CD4-positive, alpha-beta memory T cell (primary cell): Measurements from ENCODE around the gene PHF20. TPM values are rescaled to one million over a fixed set of nuclear protein-coding genes. Genes with fewer than 3 reads are reported as not detected.

Experiments used
- CTCF ChIA-PET: fragments of 350-600 bp; sonication (Branson Sonifier 250); formaldehyde crosslinking; loops from one replicate; lab custom pipeline; 2021; ENCODE audit warnings: inconsistent platforms; ENCODE audit not compliant: partially characterized antibody; lab: Charles Lee
- POLR2A ChIA-PET: fragments of 350-600 bp; sonication (Branson Sonifier 250); formaldehyde crosslinking; loops from one replicate; lab custom pipeline; 2021; ENCODE audit not compliant: partially characterized antibody; lab: Charles Lee
- DNase-seq, 5 donors: peaks; one replicate each; pipeline versions ENCODE4 v3.0.0 to v3.0.0-alpha.2; 2020 to 2022; ENCODE audit warnings: mixed read lengths in 1 of 5
- H3K27ac ChIP-seq: one replicate; pipeline ENCODE4 v1.7.0; 2013; ENCODE audit warnings: low read depth, low read length
- H3K27me3 ChIP-seq: 2 replicates; pipeline ENCODE4 v1.7.0; 2013; ENCODE audit warnings: mild to moderate bottlenecking, low read length, moderate library complexity; ENCODE audit not compliant: insufficient read depth
- H3K36me3 ChIP-seq: 2 replicates; pipeline ENCODE4 v1.7.0; 2013; ENCODE audit warnings: mild to moderate bottlenecking, low read length, moderate library complexity; ENCODE audit not compliant: insufficient read depth
- H3K4me1 ChIP-seq: 2 replicates; pipeline ENCODE4 v1.7.0; 2013; ENCODE audit warnings: mild to moderate bottlenecking, low read length, moderate library complexity; ENCODE audit not compliant: insufficient read depth
- H3K4me3 ChIP-seq, 2 donors: one replicate each; pipeline ENCODE4 v1.7.0; 2013; ENCODE audit warnings: low read length in 2 of 2, mild to moderate bottlenecking in 1 of 2
- H3K9me3 ChIP-seq, 2 donors: one replicate each; pipeline ENCODE4 v1.7.0; 2013; ENCODE audit warnings: low read length in 2 of 2, control low read depth in 1 of 2; ENCODE audit not compliant: control insufficient read depth in 1 of 2
- H3K27ac Mint-ChIP-seq, 7 donors: one replicate each; pipeline ENCODE4 v1.8.0; 2020 to 2021; ENCODE audit warnings: mixed read lengths in 7 of 7, mild to moderate bottlenecking in 6 of 7, inconsistent platforms in 3 of 7, moderate library complexity in 3 of 7
- H3K27me3 Mint-ChIP-seq, 2 donors: one replicate each; pipeline ENCODE4 v1.8.0; 2020 to 2021; ENCODE audit warnings: mixed read lengths in 2 of 2
- H3K36me3 Mint-ChIP-seq, 2 donors: one replicate each; pipeline ENCODE4 v1.8.0; 2020 to 2021; ENCODE audit warnings: mixed read lengths in 2 of 2, inconsistent platforms in 1 of 2, mild to moderate bottlenecking in 1 of 2
- H3K4me1 Mint-ChIP-seq, 4 donors: one replicate each; pipeline ENCODE4 v1.8.0; 2020 to 2021; ENCODE audit warnings: mixed read lengths in 4 of 4, mild to moderate bottlenecking in 1 of 4
- H3K4me3 Mint-ChIP-seq, 8 donors: one replicate each; pipeline ENCODE4 v1.8.0; 2020 to 2021; ENCODE audit warnings: mixed read lengths in 8 of 8, mild to moderate bottlenecking in 7 of 8, moderate library complexity in 6 of 8, inconsistent platforms in 3 of 8
- H3K9me3 Mint-ChIP-seq, 8 donors: one replicate each; pipeline ENCODE4 v1.8.0; 2020 to 2021; ENCODE audit warnings: mixed read lengths in 8 of 8, mild to moderate bottlenecking in 5 of 8, inconsistent platforms in 3 of 8, moderate library complexity in 1 of 8
- intact Hi-C: fragments of 100-400 bp; cut with micrococcal nuclease; formaldehyde crosslinking; loops from one replicate; pipeline ENCODE4 v1.15.1; 2023
- polyA plus RNA-seq, 2 donors: library from polyadenylated mRNA; unstranded; fragments of 300-500 nt; fragmentation: Illumina TruSeq; gene quantifications; one replicate each; pipeline ENCODE4 v1.2.3, GENCODE V29; 2021
- total RNA-seq, 2 experiments: library from RNA; stranded (reverse); gene quantifications; one replicate each; pipeline ENCODE4 v1.2.3, GENCODE V29; 2021

Gene PHF20
- total and polyA plus RNA-seq, 4 experiments from 2014 or later: 72.9 to 126 (median 94.2) TPM

GRCh38 chr20:35831971-35832370 lies 60.2 kb downstream of the PHF20 start:
- intact Hi-C loops: no loop called here
- Mint-ChIP-seq H3K36me3 (peaks cover 28 to 29% of the 10 kb centered on the region in 2 donors), H3K9me3 (peaks cover 0 to 4% (median 0%) of the 10 kb centered on the region in 8 donors), H3K4me3 (no peak overlapping the region), H3K27ac (peak overlapping the region in 5 of 7 donors; percentile 7 to 85 (median 36)), H3K4me1 (peaks cover 32 to 40% (median 37%) of the 10 kb centered on the region in 4 donors), H3K27me3 (no peaks in the 10 kb centered on the region)
- POLR2A ChIA-PET: interaction anchor here (0.8 kb wide), 1 partner anchor 8 kb away, joined by 3 read pairs; no protein-coding TSS in a partner anchor
- H3K36me3 ChIP-seq: no peaks in the 10 kb centered on the region
- no peaks in the 10 kb centered on the region for H3K27me3 ChIP-seq
- DNase-seq: no peak
- H3K4me3 ChIP-seq: no peak overlapping the region
- H3K27ac ChIP-seq: no peak overlapping the region
- no peaks in the 10 kb centered on the region for H3K9me3 ChIP-seq
- peaks cover 10% of the 10 kb centered on the region for H3K4me1 ChIP-seq
- CTCF ChIA-PET: no interaction called here

- H3K27me3 ChIP-seq: no peaks in the 10 kb centered on the region
- peak overlapping the region in 5 of 7 donors; percentile 7 to 83 (median 50) for H3K27ac Mint-ChIP-seq
- no peaks in the 10 kb centered on the region for H3K27me3 Mint-ChIP-seq
- H3K27ac ChIP-seq: no peak overlapping the region
- H3K36me3 ChIP-seq: no peaks in the 10 kb centered on the region
- no peaks in the 10 kb centered on the region for H3K9me3 ChIP-seq
- peaks cover 0 to 4% (median 0%) of the 10 kb centered on the region in 8 donors for H3K9me3 Mint-ChIP-seq
- ChIA-PET CTCF (no interaction called here), POLR2A (no interaction called here)
- peaks cover 29 to 30% of the 10 kb centered on the region in 2 donors for H3K36me3 Mint-ChIP-seq
- H3K4me3 ChIP-seq: no peak overlapping the region
- intact Hi-C loops: no loop called here
- DNase-seq: no peak
- no peak overlapping the region for H3K4me3 Mint-ChIP-seq
- peaks cover 10% of the 10 kb centered on the region for H3K4me1 ChIP-seq
- H3K4me1 Mint-ChIP-seq: peaks cover 37 to 53% (median 43%) of the 10 kb centered on the region in 4 donors
Observed at GRCh38 chr20:35833241-35833640, 61.4 kb downstream of the PHF20 start.

GRCh38 chr20:35837577-35838195 lies 65.9 kb downstream of the PHF20 start:
- no peak for DNase-seq
- Mint-ChIP-seq H3K27me3 (no peaks in the 10 kb centered on the region), H3K4me1 (peaks cover 45 to 64% (median 53%) of the 10 kb centered on the region in 4 donors), H3K27ac (peak overlapping the region in 6 of 7 donors; percentile 7 to 65 (median 42)), H3K4me3 (no peak overlapping the region), H3K36me3 (peaks cover 12 to 21% of the 10 kb centered on the region in 2 donors), H3K9me3 (peaks cover 0 to 4% (median 2%) of the 10 kb centered on the region in 8 donors)
- Histone ChIP-seq H3K9me3 (no peaks in the 10 kb centered on the region), H3K4me1 (peaks cover 29% of the 10 kb centered on the region), H3K36me3 (peaks cover 4% of the 10 kb centered on the region), H3K27me3 (no peaks in the 10 kb centered on the region), H3K4me3 (no peak overlapping the region), H3K27ac (no peak overlapping the region)
- intact Hi-C loops: no loop called here
- ChIA-PET POLR2A (interaction anchor here (7.7 kb wide), 1 partner anchor 95 kb away, joined by 49 read pairs; the partner anchor contains the start of gene RBM39), CTCF (no interaction called here)

GRCh38 chr20:35838205-35838604 lies 66.4 kb downstream of the PHF20 start:
- H3K4me3 Mint-ChIP-seq: no peak overlapping the region
- intact Hi-C loops: no loop called here
- peaks cover 43 to 61% (median 50%) of the 10 kb centered on the region in 4 donors for H3K4me1 Mint-ChIP-seq
- Histone ChIP-seq H3K27me3 (no peaks in the 10 kb centered on the region), H3K4me3 (no peak overlapping the region), H3K27ac (no peak overlapping the region), H3K36me3 (peaks cover 9% of the 10 kb centered on the region), H3K4me1 (peaks cover 29% of the 10 kb centered on the region), H3K9me3 (no peaks in the 10 kb centered on the region)
- H3K36me3 Mint-ChIP-seq: peaks cover 17 to 23% of the 10 kb centered on the region in 2 donors
- no peaks in the 10 kb centered on the region for H3K27me3 Mint-ChIP-seq
- H3K27ac Mint-ChIP-seq: peak overlapping the region in 5 of 7 donors; percentile 8 to 87 (median 30)
- ChIA-PET CTCF (no interaction called here), POLR2A (interaction anchor here (7.7 kb wide), 1 partner anchor 96 kb away, joined by 49 read pairs; the partner anchor contains the start of gene RBM39)
- peaks cover 0 to 5% (median 2%) of the 10 kb centered on the region in 8 donors for H3K9me3 Mint-ChIP-seq
- DNase-seq: no peak

GRCh38 chr20:35839904-35840303 lies 68.1 kb downstream of the PHF20 start:
- H3K27ac ChIP-seq: peak overlapping the region; percentile 5
- ChIA-PET POLR2A (interaction anchor here (0.7 to 7.7 kb wide), 5 partner anchors 8 to 105 kb away, joined by 3 to 49 read pairs (median 4); partner anchors contain the start of gene RBM39), CTCF (interaction anchor here (0.7 to 1.7 kb wide), 2 partner anchors 10 to 162 kb away, joined by 4 to 6 read pairs; no protein-coding TSS in a partner anchor)
- Mint-ChIP-seq H3K4me1 (peaks cover 38 to 50% (median 43%) of the 10 kb centered on the region in 4 donors), H3K9me3 (peaks cover 0 to 10% (median 3%) of the 10 kb centered on the region in 8 donors), H3K36me3 (peaks cover 30 to 34% of the 10 kb centered on the region in 2 donors), H3K4me3 (peak overlapping the region in 7 of 8 donors; percentile 0 to 68 (median 31)), H3K27ac (peak overlapping the region; percentile 27 to 84 (median 75)), H3K27me3 (no peaks in the 10 kb centered on the region)
- H3K36me3 ChIP-seq: peaks cover 17% of the 10 kb centered on the region
- H3K4me3 ChIP-seq: no peak overlapping the region
- H3K27me3 ChIP-seq: no peaks in the 10 kb centered on the region
- no peaks in the 10 kb centered on the region for H3K9me3 ChIP-seq
- DNase-seq: peak in 1 of 5 donors; percentile 6
- peaks cover 24% of the 10 kb centered on the region for H3K4me1 ChIP-seq
- intact Hi-C loops: no loop called here

- H3K27me3 Mint-ChIP-seq: no peaks in the 10 kb centered on the region
- POLR2A ChIA-PET: interaction anchor here (0.6 to 7.7 kb wide), 6 partner anchors 9 to 230 kb away, joined by 3 to 49 read pairs (median 3); partner anchors contain the start of gene RBM39
- peak in 1 of 5 donors; percentile 0 for DNase-seq
- peaks cover 34 to 45% (median 39%) of the 10 kb centered on the region in 4 donors for H3K4me1 Mint-ChIP-seq
- peaks cover 31 to 35% of the 10 kb centered on the region in 2 donors for H3K36me3 Mint-ChIP-seq
- H3K27ac ChIP-seq: no peak overlapping the region
- no peaks in the 10 kb centered on the region for H3K27me3 ChIP-seq
- peaks cover 24% of the 10 kb centered on the region for H3K4me1 ChIP-seq
- peak overlapping the region in 6 of 7 donors; percentile 8 to 68 (median 56) for H3K27ac Mint-ChIP-seq
- H3K36me3 ChIP-seq: peaks cover 19% of the 10 kb centered on the region
- intact Hi-C loops: no loop called here
- peak overlapping the region in 6 of 8 donors; percentile 4 to 63 (median 17) for H3K4me3 Mint-ChIP-seq
- no peaks in the 10 kb centered on the region for H3K9me3 ChIP-seq
- H3K9me3 Mint-ChIP-seq: peaks cover 0 to 10% (median 3%) of the 10 kb centered on the region in 8 donors
- no peak overlapping the region for H3K4me3 ChIP-seq
- CTCF ChIA-PET: interaction anchor here (1.7 kb wide), 1 partner anchor 10 kb away, joined by 6 read pairs; no protein-coding TSS in a partner anchor
Observed at GRCh38 chr20:35840421-35840820, 68.6 kb downstream of the PHF20 start.

GRCh38 chr20:35842361-35842760 lies 70.5 kb downstream of the PHF20 start:
- H3K27me3 ChIP-seq: no peaks in the 10 kb centered on the region
- H3K4me3 ChIP-seq: no peak overlapping the region
- H3K27me3 Mint-ChIP-seq: no peaks in the 10 kb centered on the region
- peaks cover 44 to 49% of the 10 kb centered on the region in 2 donors for H3K36me3 Mint-ChIP-seq
- no peaks in the 10 kb centered on the region for H3K9me3 ChIP-seq
- POLR2A ChIA-PET: interaction anchor here (7.7 kb wide), 1 partner anchor 100 kb away, joined by 49 read pairs; the partner anchor contains the start of gene RBM39
- H3K27ac ChIP-seq: no peak overlapping the region
- peaks cover 33% of the 10 kb centered on the region for H3K36me3 ChIP-seq
- H3K4me1 Mint-ChIP-seq: peaks cover 34 to 42% (median 37%) of the 10 kb centered on the region in 4 donors
- intact Hi-C loops: no loop called here
- peaks cover 0 to 10% (median 3%) of the 10 kb centered on the region in 8 donors for H3K9me3 Mint-ChIP-seq
- H3K4me3 Mint-ChIP-seq: peak overlapping the region in 1 of 8 donors; percentile 17
- CTCF ChIA-PET: no interaction called here
- H3K4me1 ChIP-seq: peaks cover 24% of the 10 kb centered on the region
- no peak overlapping the region for H3K27ac Mint-ChIP-seq
- no peak for DNase-seq
